Gastroesophageal sphincter (tissue), 3 donors: ENCODE data around the gene FBXW5.

ENCODE experiments used
- EP300 ChIP-seq: sonication (generic); formaldehyde crosslinking; IDR thresholded peaks from one replicate; pipeline ENCODE4 v1.6.1; 2017; ENCODE audit warnings: antibody characterized with exemption, mild to moderate bottlenecking
- POLR2A ChIP-seq, 2 donors: fragments of 450-650 bp; IDR thresholded peaks; one replicate each; pipeline ENCODE4 v1.6.1; 2017; ENCODE audit warnings: antibody characterized with exemption in 2 of 2, mild to moderate bottlenecking in 2 of 2, moderate library complexity in 1 of 2
- TF ChIP-seq, protein P1 (sequence below), 4 experiments: fragments of 200-600 bp in 2 of 4; fragments of 450-650 bp in 2 of 4; sonication (generic) in 1 of 4; IDR thresholded peaks; one replicate each; pipeline ENCODE4 v1.5.1; 2017 to 2019; ENCODE audit warnings: antibody characterized with exemption in 4 of 4, mild to moderate bottlenecking in 2 of 4, moderate library complexity in 2 of 4

DNA sequence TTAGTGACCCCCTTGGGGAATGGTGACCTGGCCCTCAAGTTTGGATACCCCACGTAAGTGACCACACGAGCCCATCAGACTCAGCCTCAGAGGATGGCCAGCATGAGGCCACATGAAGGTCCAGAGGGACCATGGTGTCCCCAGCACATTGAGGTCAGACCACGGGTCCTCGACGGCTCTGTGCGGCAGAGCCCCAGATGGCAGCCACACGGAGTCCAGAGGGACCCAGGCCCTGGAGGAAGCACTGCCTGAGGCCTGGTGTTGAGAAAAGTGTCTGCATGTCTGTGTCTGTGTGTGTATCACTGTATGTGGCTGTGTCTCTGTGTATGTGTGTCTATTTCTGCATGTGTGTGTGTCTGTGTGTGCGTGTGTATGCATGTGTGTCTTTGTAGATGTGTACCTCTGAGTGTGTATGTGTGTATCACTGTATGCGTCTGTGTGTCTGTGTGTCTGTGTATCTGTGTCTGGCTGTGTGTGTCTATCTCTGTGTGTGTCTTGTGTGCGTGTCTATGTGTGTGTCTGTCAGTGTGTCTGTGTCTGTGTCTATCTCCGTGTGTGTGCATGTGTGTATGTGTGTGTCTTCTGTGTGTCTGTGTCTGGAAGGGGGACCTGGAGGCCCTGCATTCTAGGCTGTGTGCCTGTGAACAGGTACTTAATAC, 39.2 kb upstream of the FBXW5 start:
- TF ChIP-seq, protein P1, sequence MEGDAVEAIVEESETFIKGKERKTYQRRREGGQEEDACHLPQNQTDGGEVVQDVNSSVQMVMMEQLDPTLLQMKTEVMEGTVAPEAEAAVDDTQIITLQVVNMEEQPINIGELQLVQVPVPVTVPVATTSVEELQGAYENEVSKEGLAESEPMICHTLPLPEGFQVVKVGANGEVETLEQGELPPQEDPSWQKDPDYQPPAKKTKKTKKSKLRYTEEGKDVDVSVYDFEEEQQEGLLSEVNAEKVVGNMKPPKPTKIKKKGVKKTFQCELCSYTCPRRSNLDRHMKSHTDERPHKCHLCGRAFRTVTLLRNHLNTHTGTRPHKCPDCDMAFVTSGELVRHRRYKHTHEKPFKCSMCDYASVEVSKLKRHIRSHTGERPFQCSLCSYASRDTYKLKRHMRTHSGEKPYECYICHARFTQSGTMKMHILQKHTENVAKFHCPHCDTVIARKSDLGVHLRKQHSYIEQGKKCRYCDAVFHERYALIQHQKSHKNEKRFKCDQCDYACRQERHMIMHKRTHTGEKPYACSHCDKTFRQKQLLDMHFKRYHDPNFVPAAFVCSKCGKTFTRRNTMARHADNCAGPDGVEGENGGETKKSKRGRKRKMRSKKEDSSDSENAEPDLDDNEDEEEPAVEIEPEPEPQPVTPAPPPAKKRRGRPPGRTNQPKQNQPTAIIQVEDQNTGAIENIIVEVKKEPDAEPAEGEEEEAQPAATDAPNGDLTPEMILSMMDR (IDR thresholded peaks at IDR 0.05) = no peak
- TF ChIP-seq EP300 = no peak
- no peak for TF ChIP-seq POLR2A (IDR thresholded peaks at IDR 0.05)
